ENCODE results near the gene RGMA.

RGMA gene

GRCh38 chr15:93071469-93071936, 17.5 kb downstream of the RGMA start:
- Histone ChIP-seq H3K4me2 (no peak overlapping the region), H4K20me1 (ENCODE audit: insufficient read depth) (no peaks in the 10 kb centered on the region), H3K27ac (no peak overlapping the region), H3K36me3 (ENCODE audit: insufficient read depth) (no peaks in the 10 kb centered on the region), H2AFZ (ENCODE audit: low read depth) (no peak overlapping the region), H3K79me2 (ENCODE audit: insufficient read depth, low read depth) (no peaks in the 10 kb centered on the region), H3K27me3 (ENCODE audit: insufficient read depth, low read depth) (peaks cover 4% of the 10 kb centered on the region; the same call in 1 of the 2 replicates), H3K4me1 (ENCODE audit: low read depth, poor library complexity, severe bottlenecking) (no peaks in the 10 kb centered on the region), H3K9ac (no peak overlapping the region), H3K4me3 (IDR thresholded peaks at IDR 0.05; ENCODE audit: insufficient read depth, low read depth, low read length) (no peak overlapping the region)
- TF ChIP-seq CTCF (conservative IDR thresholded peaks at IDR 0.05; ENCODE audit: low read depth, low read length), result no peak

- Histone ChIP-seq H4K20me1 (ENCODE audit: insufficient read depth) (no peaks in the 10 kb centered on the region), H3K4me1 (ENCODE audit: low read depth, poor library complexity, severe bottlenecking) (no peaks in the 10 kb centered on the region), H3K27ac (no peak overlapping the region), H3K9ac (no peak overlapping the region), H3K79me2 (ENCODE audit: insufficient read depth, low read depth) (no peaks in the 10 kb centered on the region), H3K27me3 (ENCODE audit: insufficient read depth, low read depth) (peaks cover 4% of the 10 kb centered on the region; the same call in 1 of the 2 replicates), H3K4me2 (no peak overlapping the region), H3K36me3 (ENCODE audit: insufficient read depth) (no peaks in the 10 kb centered on the region), H3K4me3 (IDR thresholded peaks at IDR 0.05; ENCODE audit: insufficient read depth, low read depth, low read length) (no peak overlapping the region), H2AFZ (ENCODE audit: low read depth) (no peak overlapping the region)
- TF ChIP-seq CTCF (conservative IDR thresholded peaks at IDR 0.05; ENCODE audit: low read depth, low read length), result no peak
These were observed 18.3 kb downstream of the RGMA start for GRCh38 chr15:93070551-93071296.

GRCh38 chr15:93070132-93070531, 18.9 kb downstream of the RGMA start:
- H3K79me2 ChIP-seq (ENCODE audit: insufficient read depth, low read depth), result no peaks in the 10 kb centered on the region

GRCh38 chr15:93068581-93069199, 20.3 kb downstream of the RGMA start:
- Histone ChIP-seq H3K4me1 (ENCODE audit: low read depth, poor library complexity, severe bottlenecking) (no peaks in the 10 kb centered on the region), H3K4me2 (no peak overlapping the region), H3K36me3 (ENCODE audit: insufficient read depth) (no peaks in the 10 kb centered on the region), H2AFZ (ENCODE audit: low read depth) (no peak overlapping the region), H3K9ac (no peak overlapping the region), H4K20me1 (ENCODE audit: insufficient read depth) (no peaks in the 10 kb centered on the region), H3K27ac (no peak overlapping the region), H3K79me2 (ENCODE audit: insufficient read depth, low read depth) (no peaks in the 10 kb centered on the region), H3K27me3 (ENCODE audit: insufficient read depth, low read depth) (peaks cover 4% of the 10 kb centered on the region; the same call in 1 of the 2 replicates), H3K4me3 (IDR thresholded peaks at IDR 0.05; ENCODE audit: insufficient read depth, low read depth, low read length) (no peak overlapping the region)
- TF ChIP-seq CTCF (conservative IDR thresholded peaks at IDR 0.05; ENCODE audit: low read depth, low read length), result no peak

More at GRCh38 chr15:93070132-93070531, 18.9 kb downstream of the RGMA start:
- Histone ChIP-seq H3K9ac (no peak overlapping the region), H4K20me1 (ENCODE audit: insufficient read depth) (no peaks in the 10 kb centered on the region), H3K4me2 (no peak overlapping the region), H3K36me3 (ENCODE audit: insufficient read depth) (no peaks in the 10 kb centered on the region), H3K4me1 (ENCODE audit: low read depth, poor library complexity, severe bottlenecking) (no peaks in the 10 kb centered on the region), H3K27me3 (ENCODE audit: insufficient read depth, low read depth) (peaks cover 4% of the 10 kb centered on the region; the same call in 1 of the 2 replicates), H3K4me3 (IDR thresholded peaks at IDR 0.05; ENCODE audit: insufficient read depth, low read depth, low read length) (no peak overlapping the region), H3K27ac (no peak overlapping the region), H2AFZ (ENCODE audit: low read depth) (no peak overlapping the region)
- TF ChIP-seq CTCF (conservative IDR thresholded peaks at IDR 0.05; ENCODE audit: low read depth, low read length), result no peak
